ENCODE data around the gene IGSF21.

IGSF21 gene

GRCh38 chr1:18410407-18410806, 302.8 kb downstream of the IGSF21 start:
- Histone ChIP-seq H3K79me2 (ENCODE audit: control insufficient read depth, insufficient read depth, low read length) (no peaks in the 10 kb centered on the region), H3K27me3 (ENCODE audit: insufficient read depth, low read length, poor library complexity) (no peaks in the 10 kb centered on the region), H3K27ac (ENCODE audit: low read depth, low read length) (no peak overlapping the region), H2BK120ac (ENCODE audit: low read depth, low read length) (no peak overlapping the region), H3K18ac (ENCODE audit: low read length) (no peak overlapping the region), H3K4me1 (ENCODE audit: control insufficient read depth, low read depth, low read length) (no peaks in the 10 kb centered on the region), H4K8ac (ENCODE audit: low read depth, low read length) (no peak overlapping the region), H2BK15ac (replicated peaks; ENCODE audit: low read depth) (no peak overlapping the region), H3K23ac (ENCODE audit: low read length) (no peak overlapping the region), H3K9ac (ENCODE audit: low read length) (no peak overlapping the region), H4K5ac (ENCODE audit: low read length) (no peak overlapping the region), H3K4me2 (ENCODE audit: low read length) (no peak overlapping the region), H3K4ac (ENCODE audit: low read depth, low read length) (no peak overlapping the region), H3K56ac (ENCODE audit: low read length) (no peak overlapping the region), H3K79me1 (ENCODE audit: low read length) (no peaks in the 10 kb centered on the region), H3K36me3 (ENCODE audit: control insufficient read depth, insufficient read depth, low read length) (no peaks in the 10 kb centered on the region), H2BK5ac (ENCODE audit: low read length) (no peak overlapping the region), H3K4me3 (ENCODE audit: low read length) (no peak overlapping the region), H2AK5ac (ENCODE audit: low read length) (no peak overlapping the region)
- no CpG with 5 or more reads among the region's 13 CpGs for WGBS (ENCODE audit: extremely low coverage, insufficient coverage, low lambda C conversion rate)
- no peak for DNase-seq

DNA sequence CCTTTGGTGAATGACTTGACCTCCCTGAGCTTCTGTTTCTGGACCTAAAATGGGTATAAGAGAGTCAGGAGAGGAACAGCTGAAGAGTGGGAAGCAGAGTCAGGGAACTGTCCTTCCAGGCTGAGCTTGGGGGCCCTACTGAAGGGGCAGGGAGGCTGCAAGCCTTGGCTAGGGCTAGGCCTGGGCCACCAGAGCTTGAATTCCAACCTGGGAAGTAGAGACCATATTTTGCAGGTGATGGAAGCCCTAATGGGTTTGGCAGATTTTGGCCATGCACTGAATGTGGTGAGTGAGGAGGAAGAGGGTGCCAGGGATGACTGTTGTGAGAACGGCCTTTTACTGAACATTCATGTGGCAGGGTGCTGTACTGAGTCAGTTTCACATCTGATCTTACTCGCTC, 303.7 kb downstream of the IGSF21 start:
- no peak overlapping the region for H3K4ac ChIP-seq (ENCODE audit: low read depth, low read length)
- H3K23ac ChIP-seq (ENCODE audit: low read length), result no peak overlapping the region
- no peaks in the 10 kb centered on the region for H3K36me3 ChIP-seq (ENCODE audit: control insufficient read depth, insufficient read depth, low read length)
- H3K9ac ChIP-seq (ENCODE audit: low read length), result no peak overlapping the region
- H3K79me2 ChIP-seq (ENCODE audit: control insufficient read depth, insufficient read depth, low read length), result no peaks in the 10 kb centered on the region
- no peak overlapping the region for H3K18ac ChIP-seq (ENCODE audit: low read length)
- H4K8ac ChIP-seq (ENCODE audit: low read depth, low read length), result no peak overlapping the region
- no peak overlapping the region for H2AK5ac ChIP-seq (ENCODE audit: low read length)
- no peak overlapping the region for H3K56ac ChIP-seq (ENCODE audit: low read length)
- H2BK120ac ChIP-seq (ENCODE audit: low read depth, low read length), result no peak overlapping the region
- DNase-seq, result no peak
- H4K5ac ChIP-seq (ENCODE audit: low read length), result no peak overlapping the region
- H2BK15ac ChIP-seq (replicated peaks; ENCODE audit: low read depth), result no peak overlapping the region
- H3K27me3 ChIP-seq (ENCODE audit: insufficient read depth, low read length, poor library complexity), result no peaks in the 10 kb centered on the region
- no peaks in the 10 kb centered on the region for H3K4me1 ChIP-seq (ENCODE audit: control insufficient read depth, low read depth, low read length)
- no CpG with 5 or more reads among the region's 2 CpGs for WGBS (ENCODE audit: extremely low coverage, insufficient coverage, low lambda C conversion rate)
- H3K4me3 ChIP-seq (ENCODE audit: low read length), result no peak overlapping the region
- no peak overlapping the region for H2BK5ac ChIP-seq (ENCODE audit: low read length)
- H3K4me2 ChIP-seq (ENCODE audit: low read length), result no peak overlapping the region
- H3K79me1 ChIP-seq (ENCODE audit: low read length), result no peaks in the 10 kb centered on the region
- H3K27ac ChIP-seq (ENCODE audit: low read depth, low read length), result no peak overlapping the region

- no peaks in the 10 kb centered on the region for H3K79me2 ChIP-seq (ENCODE audit: control insufficient read depth, insufficient read depth, low read length)
- H2BK5ac ChIP-seq (ENCODE audit: low read length), result no peak overlapping the region
- H3K18ac ChIP-seq (ENCODE audit: low read length), result no peak overlapping the region
- H3K4me3 ChIP-seq (ENCODE audit: low read length), result no peak overlapping the region
- no peak overlapping the region for H2BK15ac ChIP-seq (replicated peaks; ENCODE audit: low read depth)
- no peak overlapping the region for H4K8ac ChIP-seq (ENCODE audit: low read depth, low read length)
- no peaks in the 10 kb centered on the region for H3K79me1 ChIP-seq (ENCODE audit: low read length)
- no peak overlapping the region for H3K56ac ChIP-seq (ENCODE audit: low read length)
- H3K36me3 ChIP-seq (ENCODE audit: control insufficient read depth, insufficient read depth, low read length), result no peaks in the 10 kb centered on the region
- H2AK5ac ChIP-seq (ENCODE audit: low read length), result no peak overlapping the region
- no peak overlapping the region for H3K4me2 ChIP-seq (ENCODE audit: low read length)
- H3K9ac ChIP-seq (ENCODE audit: low read length), result no peak overlapping the region
- WGBS (ENCODE audit: extremely low coverage, insufficient coverage, low lambda C conversion rate), result no CpG with 5 or more reads among the region's 8 CpGs
- H3K4ac ChIP-seq (ENCODE audit: low read depth, low read length), result no peak overlapping the region
- no peak for DNase-seq
- no peak overlapping the region for H3K23ac ChIP-seq (ENCODE audit: low read length)
- H2BK120ac ChIP-seq (ENCODE audit: low read depth, low read length), result no peak overlapping the region
- H3K27me3 ChIP-seq (ENCODE audit: insufficient read depth, low read length, poor library complexity), result no peaks in the 10 kb centered on the region
- H3K27ac ChIP-seq (ENCODE audit: low read depth, low read length), result no peak overlapping the region
- H3K4me1 ChIP-seq (ENCODE audit: control insufficient read depth, low read depth, low read length), result no peaks in the 10 kb centered on the region
- no peak overlapping the region for H4K5ac ChIP-seq (ENCODE audit: low read length)
These were observed 304.4 kb downstream of the IGSF21 start for GRCh38 chr1:18411820-18412641.

DNA sequence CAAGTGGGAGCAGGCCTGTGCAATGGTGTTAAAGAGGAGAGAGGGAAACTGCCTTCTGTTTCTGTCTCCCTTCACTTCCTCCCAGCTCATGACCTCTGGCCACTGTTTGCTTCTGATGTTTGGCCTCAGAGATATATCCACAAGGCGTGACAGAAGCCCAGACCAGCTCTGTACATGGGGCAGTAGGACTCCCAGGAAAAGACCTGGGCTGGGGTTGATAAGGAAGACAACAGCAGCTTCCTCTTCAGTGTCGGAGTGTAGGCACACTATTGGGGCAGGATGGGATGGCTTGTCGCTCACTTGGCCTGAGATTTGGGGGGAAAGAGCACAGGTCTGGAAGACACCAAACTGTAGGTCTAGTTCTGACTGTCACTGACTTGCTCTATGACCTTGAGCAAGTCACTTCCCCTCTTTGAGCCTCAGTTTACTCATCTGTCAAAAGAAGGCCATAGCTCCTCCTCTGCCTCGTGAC, 305.3 kb downstream of the IGSF21 start:
- no peaks in the 10 kb centered on the region for H3K36me3 ChIP-seq (ENCODE audit: control insufficient read depth, insufficient read depth, low read length)
- no CpG with 5 or more reads among the region's 4 CpGs for WGBS (ENCODE audit: extremely low coverage, insufficient coverage, low lambda C conversion rate)
- no peaks in the 10 kb centered on the region for H3K79me1 ChIP-seq (ENCODE audit: low read length)
- H3K9ac ChIP-seq (ENCODE audit: low read length), result no peak overlapping the region
- no peaks in the 10 kb centered on the region for H3K4me1 ChIP-seq (ENCODE audit: control insufficient read depth, low read depth, low read length)
- no peak overlapping the region for H2AK5ac ChIP-seq (ENCODE audit: low read length)
- no peak overlapping the region for H2BK120ac ChIP-seq (ENCODE audit: low read depth, low read length)
- no peak overlapping the region for H3K4me3 ChIP-seq (ENCODE audit: low read length)
- H4K8ac ChIP-seq (ENCODE audit: low read depth, low read length), result no peak overlapping the region
- no peak for DNase-seq
- H3K4ac ChIP-seq (ENCODE audit: low read depth, low read length), result no peak overlapping the region
- H3K4me2 ChIP-seq (ENCODE audit: low read length), result no peak overlapping the region
- no peaks in the 10 kb centered on the region for H3K27me3 ChIP-seq (ENCODE audit: insufficient read depth, low read length, poor library complexity)
- H3K18ac ChIP-seq (ENCODE audit: low read length), result no peak overlapping the region
- no peak overlapping the region for H3K27ac ChIP-seq (ENCODE audit: low read depth, low read length)
- H3K56ac ChIP-seq (ENCODE audit: low read length), result no peak overlapping the region
- H2BK5ac ChIP-seq (ENCODE audit: low read length), result no peak overlapping the region
- H4K5ac ChIP-seq (ENCODE audit: low read length), result no peak overlapping the region
- no peak overlapping the region for H3K23ac ChIP-seq (ENCODE audit: low read length)
- no peak overlapping the region for H2BK15ac ChIP-seq (replicated peaks; ENCODE audit: low read depth)
- H3K79me2 ChIP-seq (ENCODE audit: control insufficient read depth, insufficient read depth, low read length), result no peaks in the 10 kb centered on the region

DNA sequence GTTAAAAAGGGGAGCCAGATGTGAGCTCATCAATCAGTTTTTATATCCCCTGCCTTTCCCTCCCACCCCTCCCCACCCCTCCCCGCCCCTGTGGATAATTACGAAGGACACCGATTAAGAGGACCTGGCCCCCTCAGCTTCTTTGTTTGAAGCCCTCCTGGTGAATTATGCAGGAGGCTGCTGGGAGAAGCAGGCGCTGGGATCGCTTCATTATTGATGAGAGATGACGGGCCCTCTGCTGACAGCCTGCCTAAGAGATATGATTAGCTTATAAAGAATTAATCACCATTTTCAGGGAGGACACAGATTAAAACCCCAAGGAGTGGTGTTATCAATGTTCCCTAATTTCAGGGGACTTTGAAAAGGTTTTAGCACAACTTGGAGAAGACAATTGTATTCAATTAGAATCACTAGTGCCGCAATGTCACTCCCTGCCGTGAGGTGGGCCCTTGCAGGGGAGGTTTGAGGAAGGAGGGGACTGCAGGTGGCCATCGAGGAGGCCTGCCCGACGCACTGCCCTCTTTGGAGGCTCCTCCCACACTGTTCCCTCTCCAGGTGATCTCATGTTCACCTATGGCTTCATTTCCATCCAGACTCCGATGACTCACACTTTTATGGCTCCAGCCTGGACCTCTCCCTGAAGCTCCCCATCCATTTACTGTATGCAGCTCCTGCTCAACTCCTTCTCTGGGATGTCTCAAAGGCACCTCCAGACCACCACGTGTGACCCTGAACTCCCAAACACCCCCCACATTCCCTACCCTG, 306.1 kb downstream of the IGSF21 start:
- Histone ChIP-seq H3K36me3 (ENCODE audit: control insufficient read depth, insufficient read depth, low read length) (no peaks in the 10 kb centered on the region), H3K4me1 (ENCODE audit: control insufficient read depth, low read depth, low read length) (no peaks in the 10 kb centered on the region), H3K4me3 (ENCODE audit: low read length) (no peak overlapping the region), H3K27me3 (ENCODE audit: insufficient read depth, low read length, poor library complexity) (no peaks in the 10 kb centered on the region), H2AK5ac (ENCODE audit: low read length) (no peak overlapping the region), H3K79me2 (ENCODE audit: control insufficient read depth, insufficient read depth, low read length) (no peaks in the 10 kb centered on the region), H3K23ac (ENCODE audit: low read length) (peak overlapping the region; percentile 35), H3K56ac (ENCODE audit: low read length) (no peak overlapping the region), H3K4me2 (ENCODE audit: low read length) (no peak overlapping the region), H3K79me1 (ENCODE audit: low read length) (no peaks in the 10 kb centered on the region), H2BK5ac (ENCODE audit: low read length) (no peak overlapping the region), H3K9ac (ENCODE audit: low read length) (no peak overlapping the region), H3K27ac (ENCODE audit: low read depth, low read length) (no peak overlapping the region), H2BK120ac (ENCODE audit: low read depth, low read length) (no peak overlapping the region), H3K4ac (ENCODE audit: low read depth, low read length) (no peak overlapping the region), H4K5ac (ENCODE audit: low read length) (no peak overlapping the region), H3K18ac (ENCODE audit: low read length) (no peak overlapping the region), H4K8ac (ENCODE audit: low read depth, low read length) (no peak overlapping the region), H2BK15ac (replicated peaks; ENCODE audit: low read depth) (no peak overlapping the region)
- WGBS (ENCODE audit: extremely low coverage, insufficient coverage, low lambda C conversion rate), result no CpG with 5 or more reads among the region's 13 CpGs
- peak; percentile 64 for DNase-seq

Measured in mesendoderm (in vitro differentiated cells).